GM19397 (cell line): Measurements from ENCODE around the gene MYOCD.
"Not testable (repeated sequence)": the region's sequence is repeated elsewhere in the genome, so short reads cannot be mapped to it uniquely, and the experiment has no call there.

Source experiments
- ATAC-seq: cut with Tn5 transposase; IDR thresholded peaks from one replicate; pipeline ENCODE4 v1.9.1; 2021; ENCODE audit warnings: mild to moderate bottlenecking, moderate library complexity; ENCODE audit not compliant: unreplicated experiment

MYOCD gene, protein sequence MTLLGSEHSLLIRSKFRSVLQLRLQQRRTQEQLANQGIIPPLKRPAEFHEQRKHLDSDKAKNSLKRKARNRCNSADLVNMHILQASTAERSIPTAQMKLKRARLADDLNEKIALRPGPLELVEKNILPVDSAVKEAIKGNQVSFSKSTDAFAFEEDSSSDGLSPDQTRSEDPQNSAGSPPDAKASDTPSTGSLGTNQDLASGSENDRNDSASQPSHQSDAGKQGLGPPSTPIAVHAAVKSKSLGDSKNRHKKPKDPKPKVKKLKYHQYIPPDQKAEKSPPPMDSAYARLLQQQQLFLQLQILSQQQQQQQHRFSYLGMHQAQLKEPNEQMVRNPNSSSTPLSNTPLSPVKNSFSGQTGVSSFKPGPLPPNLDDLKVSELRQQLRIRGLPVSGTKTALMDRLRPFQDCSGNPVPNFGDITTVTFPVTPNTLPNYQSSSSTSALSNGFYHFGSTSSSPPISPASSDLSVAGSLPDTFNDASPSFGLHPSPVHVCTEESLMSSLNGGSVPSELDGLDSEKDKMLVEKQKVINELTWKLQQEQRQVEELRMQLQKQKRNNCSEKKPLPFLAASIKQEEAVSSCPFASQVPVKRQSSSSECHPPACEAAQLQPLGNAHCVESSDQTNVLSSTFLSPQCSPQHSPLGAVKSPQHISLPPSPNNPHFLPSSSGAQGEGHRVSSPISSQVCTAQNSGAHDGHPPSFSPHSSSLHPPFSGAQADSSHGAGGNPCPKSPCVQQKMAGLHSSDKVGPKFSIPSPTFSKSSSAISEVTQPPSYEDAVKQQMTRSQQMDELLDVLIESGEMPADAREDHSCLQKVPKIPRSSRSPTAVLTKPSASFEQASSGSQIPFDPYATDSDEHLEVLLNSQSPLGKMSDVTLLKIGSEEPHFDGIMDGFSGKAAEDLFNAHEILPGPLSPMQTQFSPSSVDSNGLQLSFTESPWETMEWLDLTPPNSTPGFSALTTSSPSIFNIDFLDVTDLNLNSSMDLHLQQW

DNA sequence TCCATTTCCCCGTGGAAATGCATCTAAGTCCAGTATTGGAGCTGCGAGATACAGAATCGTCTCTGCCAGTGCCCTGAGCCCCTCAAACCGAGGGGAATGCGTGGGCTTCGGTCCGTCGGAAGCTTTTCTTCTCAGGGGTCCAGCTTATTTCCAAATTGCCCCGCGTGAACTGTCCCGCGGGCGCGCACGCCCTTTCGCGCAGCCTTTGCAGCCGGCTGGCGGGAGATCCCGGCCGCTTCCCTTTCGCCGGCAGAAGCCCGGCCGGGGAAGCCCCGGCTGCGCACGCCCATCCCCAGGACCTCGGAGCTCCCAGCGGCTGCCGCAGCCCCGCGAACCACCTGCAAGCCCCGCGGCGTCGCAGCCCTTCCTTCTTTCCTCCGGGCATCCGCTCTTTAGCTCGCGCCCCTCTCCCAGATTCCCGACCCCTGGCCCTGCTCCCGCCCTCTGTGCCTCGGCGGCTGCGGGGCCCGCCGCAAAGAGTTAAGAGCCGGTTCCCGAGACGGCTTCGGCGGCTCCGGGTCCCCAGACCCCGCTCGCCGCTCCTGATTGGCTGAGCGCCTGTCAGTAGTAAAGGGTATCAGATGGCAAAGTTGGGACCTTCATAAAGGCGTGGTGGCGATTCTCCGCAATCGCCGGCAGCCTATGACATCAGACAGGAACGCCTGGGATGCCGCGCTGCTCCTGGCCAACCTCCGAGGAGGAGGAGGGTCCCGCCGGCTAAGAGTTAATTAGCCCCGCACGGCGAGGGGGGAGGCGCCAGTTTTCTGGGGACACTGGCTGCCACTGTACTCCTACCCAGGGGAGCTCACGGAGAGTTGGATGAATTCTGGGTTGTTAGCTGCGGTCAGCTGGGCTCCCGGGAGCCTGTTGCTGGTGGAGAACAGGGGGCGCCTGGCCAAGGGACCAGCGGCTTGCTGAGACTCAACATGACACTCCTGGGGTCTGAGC, at the start of gene MYOCD:
Gene MYOCD, plus strand, starts transcription at position 628 of the 948 bp plus-strand sequence. Its CDS starts 299 bp downstream, at position 927.
- ATAC-seq, result no peak

DNA sequence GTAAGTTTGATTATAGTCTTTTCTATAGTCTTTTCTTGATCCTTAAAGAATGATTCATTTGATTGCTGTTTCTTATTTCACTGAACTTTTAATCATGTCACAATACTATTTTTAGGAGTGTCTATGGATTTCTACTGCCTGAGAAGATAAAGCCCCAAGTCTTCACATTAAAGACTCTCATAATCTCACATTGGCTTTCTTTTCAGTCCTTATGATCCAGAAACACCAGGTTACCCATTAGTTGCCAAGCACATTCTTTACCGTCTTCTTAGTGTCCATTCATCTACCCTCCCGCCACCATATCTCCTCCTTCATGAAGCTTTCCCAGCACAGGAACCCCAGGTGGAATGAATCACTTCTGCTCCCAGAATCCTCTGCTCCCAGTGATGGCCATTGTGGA, 49.5 kb upstream of the MYOCD start:
- ATAC-seq, result no peak

DNA sequence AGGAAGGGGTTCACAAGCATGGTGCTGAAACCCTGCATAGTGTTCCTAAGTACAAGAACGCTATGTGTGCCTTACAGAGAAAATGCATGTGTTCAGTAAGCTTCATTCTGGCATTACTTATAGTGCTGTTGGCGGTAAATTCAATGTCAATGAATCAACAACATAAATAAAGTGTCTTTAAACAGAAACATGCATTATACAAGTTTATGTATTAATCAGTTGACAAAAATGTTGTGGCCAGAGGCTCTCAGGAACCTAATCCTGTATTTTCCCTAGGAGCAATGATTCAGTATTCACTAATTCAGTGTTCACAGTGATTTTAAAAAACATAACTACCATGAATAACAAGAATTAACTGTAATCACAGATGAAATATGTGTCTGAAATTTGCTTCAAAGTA, 47.1 kb upstream of the MYOCD start:
- ATAC-seq, result no peak

DNA sequence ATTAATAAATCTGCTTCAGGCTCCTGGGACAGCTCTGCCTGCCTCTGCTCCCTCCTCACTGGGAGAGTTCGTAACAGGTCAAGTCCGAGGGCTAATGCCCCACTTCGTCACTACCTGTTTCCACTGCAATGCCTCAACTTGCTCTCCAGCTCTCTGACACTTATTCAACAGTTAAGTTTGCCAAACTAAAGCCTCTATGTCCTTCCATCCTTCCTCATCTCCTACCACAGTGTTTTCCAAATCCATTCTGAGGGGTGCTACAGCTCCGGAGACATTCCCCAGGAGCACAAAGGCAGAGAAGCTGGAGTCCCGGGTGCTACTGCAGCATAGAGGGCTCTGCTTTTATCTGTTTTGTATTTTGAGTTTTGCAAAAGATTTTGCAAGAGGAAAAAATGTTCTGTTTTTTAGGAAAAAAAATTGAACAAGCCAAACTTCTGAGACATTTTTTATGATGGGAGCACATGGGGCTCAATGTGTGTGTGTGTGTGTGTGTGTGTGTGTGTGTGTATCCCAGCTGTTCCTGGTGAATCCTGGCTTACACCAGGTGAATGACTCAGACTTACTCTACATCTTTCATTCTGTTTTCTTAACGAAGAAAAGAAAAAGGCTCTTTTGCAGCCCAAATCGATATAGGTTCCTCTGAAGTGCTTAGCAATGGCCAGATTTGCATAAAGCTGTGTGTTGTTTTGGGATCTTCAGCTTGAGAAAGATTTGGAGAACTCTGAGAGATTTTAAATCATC, 46.1 kb upstream of the MYOCD start:
- no peak for ATAC-seq

DNA sequence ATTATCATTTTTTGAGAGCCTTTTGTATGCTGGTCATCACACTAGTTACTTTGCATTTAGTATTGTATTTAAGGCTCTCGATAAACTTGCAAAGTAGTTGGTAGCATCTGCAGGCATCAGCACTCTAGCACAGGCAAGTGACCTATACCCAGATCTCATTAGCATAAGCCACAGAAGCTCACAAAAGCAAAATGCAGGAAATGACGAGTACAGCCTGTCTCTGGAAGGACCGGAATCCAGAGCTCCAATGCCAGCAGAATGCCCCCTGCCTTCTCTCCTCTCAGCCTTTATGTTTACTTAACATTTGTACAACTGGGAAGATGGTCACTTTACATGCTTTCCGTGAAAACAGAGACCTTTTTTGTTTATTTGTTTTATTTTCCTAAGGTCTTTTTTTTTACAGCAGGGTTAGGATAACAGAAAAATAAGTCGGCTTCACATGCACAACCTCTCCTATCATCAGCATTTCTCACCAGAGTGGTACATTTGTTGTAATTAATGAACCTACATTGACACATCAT, 45.4 kb upstream of the MYOCD start:
- ATAC-seq, result no peak

DNA sequence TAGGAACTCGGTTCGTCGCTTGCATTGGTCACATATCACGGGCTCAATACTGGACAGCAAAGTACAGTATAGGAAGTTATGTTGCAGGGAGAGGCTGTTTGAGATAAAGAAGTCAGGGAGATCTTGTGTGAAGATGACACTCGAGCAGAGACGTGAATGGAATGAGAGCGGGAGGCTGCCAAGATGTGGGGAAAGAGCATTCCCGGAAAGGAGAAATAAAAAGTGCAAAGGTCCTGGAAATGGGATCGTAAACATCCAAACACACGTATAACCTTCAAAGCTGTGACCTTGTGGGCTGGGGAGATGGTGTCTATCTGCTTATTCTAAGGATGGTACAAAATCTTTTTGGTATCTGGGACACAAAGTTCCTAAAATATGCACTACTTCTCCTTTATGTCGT, 43.0 kb upstream of the MYOCD start:
- ATAC-seq, result no peak

DNA sequence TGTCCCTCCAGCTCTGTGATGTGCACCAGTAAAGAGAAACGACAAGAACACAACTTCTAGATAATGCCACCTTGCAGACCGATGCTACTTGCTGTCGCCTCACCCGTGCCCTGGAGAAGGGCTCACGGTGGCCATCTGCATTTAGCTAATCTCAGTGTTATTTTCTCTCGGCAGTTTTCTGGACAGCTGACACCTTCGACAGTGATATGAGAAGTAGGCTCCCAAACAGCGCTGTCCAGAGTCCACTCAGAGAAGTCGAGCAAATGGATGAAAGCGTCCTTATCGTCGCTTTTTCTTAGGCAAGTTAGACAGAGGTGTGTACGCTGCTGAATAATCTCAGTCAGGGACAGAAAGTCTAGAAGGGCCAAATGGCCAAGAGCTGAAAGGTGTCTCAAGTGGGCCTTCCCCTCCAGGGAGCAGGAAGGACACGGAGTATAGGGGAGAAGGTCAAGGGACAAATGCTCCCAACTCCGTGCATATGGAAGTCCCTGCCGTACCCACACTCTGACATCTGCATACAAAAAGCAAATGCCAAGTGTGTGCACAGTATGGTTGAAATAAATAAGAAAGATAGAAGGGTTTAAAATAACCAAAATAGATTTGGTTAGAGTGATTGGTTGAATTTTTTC, 42.4 kb upstream of the MYOCD start:
- ATAC-seq, result no peak

DNA sequence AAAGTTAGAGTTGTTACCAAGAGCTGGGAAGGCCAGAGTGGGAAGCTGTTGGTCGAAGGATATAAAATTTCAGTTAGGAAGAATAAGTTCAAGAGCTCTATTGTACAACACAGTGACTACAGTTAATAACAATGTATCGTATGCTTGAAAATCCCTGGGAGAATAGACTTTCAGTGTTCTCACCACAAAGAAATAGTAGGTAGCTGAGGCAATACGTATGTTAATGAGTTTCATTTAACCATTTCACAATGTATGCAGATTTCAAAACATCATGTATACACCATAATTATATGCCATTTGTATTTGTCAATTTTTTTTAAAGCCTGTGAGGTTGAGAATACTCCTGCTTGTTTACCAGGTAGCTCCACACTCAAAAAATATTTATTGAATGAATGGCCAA, 41.5 kb upstream of the MYOCD start:
- no peak for ATAC-seq

DNA sequence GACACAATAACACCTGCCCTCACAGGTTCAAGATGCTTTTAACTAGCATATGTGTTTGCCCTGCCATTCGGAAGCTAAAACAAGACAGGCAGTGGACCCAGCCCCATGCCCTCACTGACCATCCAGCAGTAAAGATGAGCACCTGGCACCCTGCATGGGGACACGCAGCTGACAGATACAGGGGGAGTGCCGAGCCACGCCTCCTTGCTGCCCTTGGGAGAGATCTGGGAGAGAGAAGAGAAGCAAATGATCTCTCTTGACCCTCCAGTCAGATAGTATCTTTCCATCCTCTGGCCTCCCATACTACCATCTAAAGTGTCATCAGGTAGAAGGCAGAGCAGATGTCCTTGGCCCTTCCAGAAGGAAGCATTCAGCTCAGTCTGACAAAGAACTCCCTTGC, 40.6 kb upstream of the MYOCD start:
- no peak for ATAC-seq

DNA sequence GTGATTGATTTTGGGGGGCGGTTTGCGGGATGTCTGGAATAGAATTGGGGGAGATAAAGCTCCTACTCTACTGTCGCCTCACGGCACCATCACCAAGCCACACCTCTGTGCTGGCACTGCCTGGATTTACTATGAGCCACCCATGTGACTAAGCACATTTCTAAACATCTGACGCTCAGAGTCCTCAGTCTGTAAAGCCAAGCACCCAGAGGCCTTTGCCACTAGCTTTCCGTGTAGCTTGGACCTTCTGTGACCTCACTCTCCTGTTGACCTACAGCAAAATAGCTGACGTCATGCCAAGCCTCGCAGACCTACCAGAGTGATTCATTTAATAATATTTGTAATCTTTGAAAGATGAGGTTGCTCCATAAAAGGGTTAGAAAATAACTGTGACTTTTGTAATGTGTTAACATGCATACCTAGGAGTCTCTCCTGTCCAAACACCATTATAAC, 38.5 kb upstream of the MYOCD start:
- ATAC-seq, result no peak

DNA sequence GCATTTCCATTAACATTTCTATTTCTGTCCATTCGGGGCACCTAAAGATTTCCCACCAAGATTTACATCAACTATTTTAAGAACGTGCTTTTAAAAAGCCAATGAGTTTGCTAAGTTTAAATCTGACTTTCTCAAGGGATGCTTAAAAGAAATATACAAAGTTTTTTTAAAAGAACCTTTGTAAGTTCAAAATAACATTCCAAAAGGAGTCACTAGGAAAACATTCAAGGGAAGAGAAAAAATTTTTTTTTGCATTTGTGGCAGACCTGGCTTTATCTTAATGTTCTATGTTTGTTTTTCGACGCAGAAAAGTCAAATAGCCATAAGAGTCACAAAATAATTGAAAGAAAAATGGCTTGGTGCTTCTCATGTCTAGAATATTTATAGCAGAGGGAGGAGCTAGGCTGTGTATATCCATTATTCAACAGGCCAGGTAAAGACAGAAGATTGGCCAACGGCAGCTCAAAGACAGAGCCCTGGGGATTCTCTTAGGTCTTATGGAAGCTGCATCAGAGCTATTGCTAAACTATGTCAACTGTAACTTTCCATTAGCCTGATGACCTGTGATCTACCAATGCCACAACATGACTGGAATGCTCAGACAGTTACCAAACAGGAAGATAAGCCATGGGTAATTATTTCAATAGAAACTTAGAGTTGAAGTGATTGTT, 37.8 kb upstream of the MYOCD start:
- no peak for ATAC-seq

DNA sequence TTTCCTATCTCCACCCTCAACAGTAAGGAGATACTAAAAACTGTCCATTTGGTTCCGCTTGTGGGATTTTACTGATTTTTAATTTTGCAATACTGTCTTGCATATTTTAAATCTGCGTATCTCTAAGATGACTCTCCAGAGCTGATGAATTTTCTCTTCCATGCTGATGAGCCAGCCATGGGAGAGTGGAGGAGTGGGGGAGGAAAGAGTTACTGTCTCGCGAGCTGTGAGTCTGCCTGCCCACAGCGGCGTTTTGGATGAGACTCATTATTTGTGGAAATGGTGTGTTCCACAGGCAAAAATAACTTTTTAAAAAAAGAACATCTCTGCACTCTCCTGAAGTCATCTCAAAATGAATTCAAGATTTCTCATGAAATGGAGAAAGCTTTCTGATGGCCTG, 34.6 kb upstream of the MYOCD start:
- no peak for ATAC-seq

DNA sequence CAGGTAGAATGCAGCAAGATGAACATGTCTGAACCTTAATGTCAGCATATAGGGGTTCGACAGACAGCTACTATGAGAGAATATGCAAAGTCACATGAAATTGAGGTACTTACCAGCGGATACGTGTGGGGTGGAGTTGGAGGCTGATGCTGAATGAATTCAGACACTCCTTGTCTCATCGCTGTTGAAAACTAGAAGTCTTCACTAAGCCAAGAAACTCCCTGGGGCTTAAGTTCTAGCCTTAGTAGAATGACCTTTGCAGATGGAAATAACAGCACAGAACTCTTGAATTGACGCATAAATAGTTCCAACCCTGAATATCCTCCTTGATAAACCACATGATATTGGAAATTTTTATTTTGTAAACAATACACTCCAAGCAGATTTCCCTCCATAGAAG, 32.9 kb upstream of the MYOCD start:
- no peak for ATAC-seq

DNA sequence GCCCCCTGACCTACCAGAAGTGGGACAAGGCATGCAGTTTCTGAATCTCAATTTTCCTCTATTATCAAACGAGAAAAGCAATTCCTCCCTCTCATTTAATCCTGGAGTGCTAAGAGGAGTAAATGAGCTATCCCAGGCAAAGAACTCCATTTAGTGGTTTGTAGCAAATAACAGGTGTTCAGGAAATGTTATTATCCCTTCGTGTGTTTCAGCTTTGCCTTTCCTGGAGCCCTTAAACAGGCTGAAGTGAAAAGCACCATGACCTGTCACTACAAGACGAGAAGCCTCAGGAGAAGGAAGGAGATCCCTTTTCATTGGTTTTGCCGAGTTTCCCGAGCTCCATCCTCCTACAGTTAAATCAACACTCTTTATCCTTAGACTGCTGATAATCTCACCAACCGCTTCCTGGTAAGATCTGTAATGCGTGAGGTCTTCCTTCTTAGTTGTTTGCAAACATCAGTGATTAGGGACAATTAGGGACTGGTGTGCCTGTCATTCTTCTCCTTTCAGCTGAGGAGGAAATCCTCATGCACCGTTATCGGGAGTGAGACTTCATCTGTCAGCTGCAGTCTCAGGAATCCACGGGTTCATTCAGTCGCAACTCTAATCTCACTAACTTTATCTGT, 30.8 kb upstream of the MYOCD start:
- ATAC-seq, result no peak

DNA sequence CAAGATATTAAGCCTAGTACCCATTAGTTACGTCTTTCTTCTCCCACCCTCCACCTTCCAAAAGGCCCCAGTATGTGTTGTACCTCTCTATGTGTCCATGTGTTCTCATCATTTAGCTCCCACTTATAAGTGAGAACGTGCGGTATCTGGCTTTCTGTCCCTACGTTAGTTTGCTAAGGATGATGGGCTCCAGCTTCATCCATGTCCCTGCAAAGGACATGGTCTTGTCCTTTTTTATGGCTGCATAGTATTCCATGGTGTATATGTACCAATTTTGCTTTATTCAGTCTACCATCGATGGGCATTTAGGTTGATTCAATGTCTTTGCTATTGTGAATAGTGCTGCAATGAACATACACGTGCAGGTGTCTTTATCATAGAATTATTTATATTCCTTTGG, 29.7 kb upstream of the MYOCD start:
- not testable (repeated sequence) for ATAC-seq

DNA sequence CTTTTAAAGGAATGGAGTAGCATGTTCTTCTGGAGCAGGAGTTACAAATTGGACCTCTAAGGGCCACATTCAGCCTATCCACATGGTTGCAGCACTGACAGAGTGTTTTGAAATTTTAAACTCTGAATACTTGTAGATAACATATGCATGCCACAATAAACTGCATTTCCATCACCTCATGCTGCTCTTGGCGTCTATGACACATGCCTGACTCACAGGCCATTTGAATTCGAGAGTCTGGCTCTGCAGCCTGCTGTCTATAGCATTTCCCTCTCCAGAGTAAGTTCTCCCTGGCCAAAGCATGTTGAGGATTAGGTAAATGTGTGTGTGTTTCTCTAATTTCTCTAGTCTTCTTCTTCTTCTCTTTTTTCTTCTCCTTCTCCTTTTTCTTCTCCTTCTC, 28.7 kb upstream of the MYOCD start:
- no peak for ATAC-seq

DNA sequence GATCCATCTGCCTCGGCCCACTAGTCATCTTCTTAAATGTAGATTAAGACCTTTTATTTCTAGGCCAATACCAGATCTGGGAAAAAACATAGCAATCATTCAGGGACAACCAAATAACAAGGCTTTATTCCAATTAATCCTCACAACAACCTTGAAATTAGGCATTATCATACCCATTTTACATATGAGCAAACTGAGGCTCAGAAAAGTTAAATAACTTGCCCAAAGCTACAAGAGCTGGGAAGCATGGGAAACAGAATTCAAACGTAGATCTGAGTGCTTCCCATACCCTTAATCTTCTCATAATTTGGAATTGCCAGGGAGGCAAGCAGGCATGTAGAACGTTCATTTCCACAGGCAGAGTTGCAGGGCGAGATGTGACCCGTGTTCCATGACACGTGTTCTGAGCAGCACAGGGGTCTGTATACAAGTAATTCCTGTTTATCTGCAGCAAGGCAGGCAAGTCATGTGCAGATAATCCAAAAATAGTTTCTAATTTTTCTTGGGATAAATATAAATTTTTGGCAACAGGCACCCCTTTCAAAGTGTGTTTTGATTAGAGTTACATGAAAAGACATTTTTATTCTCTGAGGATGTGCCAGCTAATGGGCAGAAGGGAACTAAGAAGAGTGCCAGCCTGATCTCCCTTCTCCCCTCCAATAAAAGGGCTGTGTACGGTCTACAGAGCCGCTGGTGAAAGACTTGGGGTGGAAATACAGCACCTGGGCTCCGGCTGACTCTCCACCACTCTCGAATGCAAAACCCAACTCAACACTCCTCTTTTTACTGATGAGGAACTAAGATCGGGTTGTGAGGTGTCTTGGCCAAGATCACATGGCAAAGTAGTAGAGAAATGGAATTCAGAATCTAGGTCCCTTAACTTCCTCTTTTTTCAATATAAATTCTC, 27.7 kb upstream of the MYOCD start:
- ATAC-seq, result no peak
